Measurements from ENCODE around the gene KRTAP4-6.
"Not testable (repeated sequence)": the region's sequence is repeated elsewhere in the genome, so short reads cannot be mapped to it uniquely, and the experiment has no call there.

Gene KRTAP4-6

GRCh38 chr17:41145261-41145660 lies 4.9 kb upstream of the KRTAP4-6 start:
- FAIRE-seq = no peak

DNA sequence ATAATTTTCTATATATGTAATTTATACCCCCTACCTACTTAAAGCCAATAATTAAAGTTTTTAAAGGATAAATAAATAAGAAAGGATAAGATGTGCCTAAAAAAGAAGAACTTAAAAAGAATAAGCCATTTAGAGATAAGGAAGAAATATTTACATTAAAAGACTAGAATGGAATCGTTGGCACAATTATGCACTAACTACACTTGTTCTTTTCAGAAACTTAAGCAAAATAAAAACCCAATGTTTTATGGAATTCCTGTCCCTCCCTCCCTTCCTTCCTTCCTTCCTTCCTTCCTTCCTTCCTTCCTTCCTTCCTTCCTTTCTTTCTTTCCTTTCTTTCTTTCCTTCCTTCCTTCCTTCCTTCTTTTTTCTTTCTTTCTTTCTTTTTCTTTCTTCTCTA lies 4.5 kb upstream of the KRTAP4-6 start:
- FAIRE-seq = no peak

DNA sequence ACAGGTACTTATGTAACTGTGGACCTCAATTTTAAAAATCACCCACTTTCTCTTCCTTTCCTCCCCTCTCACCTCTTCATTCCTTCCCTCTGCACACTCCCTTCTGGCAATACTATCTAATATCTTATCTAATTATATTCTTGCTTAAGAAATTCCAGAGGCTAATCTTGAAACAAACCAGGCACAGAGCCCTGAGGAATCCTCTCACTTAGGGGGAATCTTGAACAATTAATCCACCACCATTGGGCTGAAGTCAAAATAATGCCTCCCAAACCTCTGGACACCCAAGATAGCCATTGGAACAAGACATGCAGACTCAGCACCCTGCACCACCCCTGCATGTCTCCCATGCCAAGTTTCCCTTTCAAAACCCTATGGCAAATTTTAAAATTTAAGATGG lies 1.0 kb upstream of the KRTAP4-6 start:
- FAIRE-seq = no peak

DNA sequence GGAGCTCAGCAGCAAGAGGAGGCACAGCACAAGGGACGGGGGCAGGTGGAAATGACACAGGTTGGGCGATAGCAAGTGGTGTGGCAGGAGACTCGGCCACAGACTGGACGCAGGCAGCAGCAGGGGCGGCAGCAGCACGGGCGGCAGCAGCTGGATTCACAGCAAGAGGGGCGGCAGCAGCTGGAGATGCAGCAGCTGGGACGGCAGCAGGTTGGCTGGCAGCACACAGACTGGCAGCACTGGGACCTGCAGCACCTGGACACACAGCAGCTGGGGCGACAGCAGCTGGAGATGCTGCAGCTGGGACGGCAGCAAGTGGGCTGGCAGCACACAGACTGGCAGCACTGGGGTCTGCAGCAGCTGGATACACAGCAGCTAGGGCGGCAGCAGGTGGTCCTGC lies 479 bp downstream of the KRTAP4-6 start:
- not testable (repeated sequence) for FAIRE-seq

DNA sequence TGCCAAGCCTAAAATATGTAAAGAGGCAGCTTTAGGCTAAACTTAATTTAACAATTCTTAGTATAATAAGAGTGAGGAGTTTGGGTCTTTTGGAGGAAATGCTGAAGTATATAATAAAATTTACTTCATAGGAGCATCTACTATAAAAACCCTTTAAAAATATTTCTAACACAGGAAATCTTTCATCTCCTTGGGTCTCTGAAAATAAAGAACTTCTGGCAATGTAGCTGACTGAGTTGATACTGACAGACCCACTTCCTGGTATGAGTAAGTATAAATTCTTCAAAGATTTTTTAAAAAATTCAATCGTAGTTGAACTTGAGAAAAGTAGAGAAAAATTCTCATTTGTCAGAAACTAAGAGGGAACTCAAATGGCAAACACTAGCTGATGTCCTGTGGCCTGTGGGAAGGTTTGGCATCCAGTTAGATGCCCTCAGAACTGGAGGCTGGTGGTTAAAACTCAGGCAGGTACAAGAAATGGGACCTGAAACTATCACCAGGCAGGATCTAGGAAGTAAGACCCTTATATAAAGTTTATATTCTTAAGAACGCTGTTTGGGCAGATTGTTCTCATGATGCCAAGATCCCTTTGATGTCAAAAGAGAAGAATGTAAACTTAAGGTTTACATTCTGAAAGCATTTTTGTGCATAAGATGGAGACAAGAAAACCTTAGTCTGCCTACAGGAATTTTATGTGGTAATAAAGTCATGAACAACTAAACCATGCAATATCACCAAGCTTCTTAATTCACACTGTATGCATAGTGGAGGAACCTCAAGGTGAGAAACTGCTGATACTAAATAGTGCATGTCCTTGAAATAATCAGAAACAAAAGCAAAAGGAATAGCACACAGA lies 6.2 kb downstream of the KRTAP4-6 start:
- FAIRE-seq = no peak

DNA sequence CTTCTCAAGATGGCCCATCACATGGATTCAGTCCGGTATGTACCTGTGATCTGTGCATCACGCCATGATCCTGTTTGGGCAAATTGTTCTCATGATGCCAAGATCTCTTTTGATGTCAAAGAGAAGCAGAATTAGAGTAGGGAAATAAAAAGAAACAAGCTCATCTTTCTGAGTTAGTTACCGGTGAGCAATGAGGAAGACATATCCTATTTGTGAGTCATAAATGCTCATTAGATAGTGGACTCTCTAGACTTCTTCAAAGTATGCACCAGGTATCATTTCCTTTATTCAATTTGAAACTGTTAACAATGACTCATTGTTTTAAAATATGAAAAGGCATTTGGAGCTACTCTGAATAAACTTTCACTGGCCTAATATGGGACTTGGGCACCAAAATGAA lies 8.4 kb downstream of the KRTAP4-6 start:
- FAIRE-seq = no peak

GRCh38 chr17:41127371-41127770 lies 13.0 kb downstream of the KRTAP4-6 start:
- no peak for FAIRE-seq

- no peak for FAIRE-seq
Observed at GRCh38 chr17:41126412-41126811, 13.9 kb downstream of the KRTAP4-6 start.

- FAIRE-seq = no peak
Observed at GRCh38 chr17:41125064-41125463, 15.3 kb downstream of the KRTAP4-6 start.

- FAIRE-seq = not testable (repeated sequence)
Observed at GRCh38 chr17:41123991-41124371, 16.4 kb downstream of the KRTAP4-6 start, which contains the start of gene KRTAP4-12. KRTAP4-12 (minus strand) TSS chr17:41124182; CDS start chr17:41124122, 60 bp downstream.

GRCh38 chr17:41123292-41123990 lies 16.9 kb downstream of the KRTAP4-6 start:
- FAIRE-seq = not testable (repeated sequence)

GRCh38 chr17:41121742-41122141 lies 18.6 kb downstream of the KRTAP4-6 start:
- no peak for FAIRE-seq

- FAIRE-seq = peak; percentile 57
Observed at GRCh38 chr17:41119696-41120690, 20.4 kb downstream of the KRTAP4-6 start.

DNA sequence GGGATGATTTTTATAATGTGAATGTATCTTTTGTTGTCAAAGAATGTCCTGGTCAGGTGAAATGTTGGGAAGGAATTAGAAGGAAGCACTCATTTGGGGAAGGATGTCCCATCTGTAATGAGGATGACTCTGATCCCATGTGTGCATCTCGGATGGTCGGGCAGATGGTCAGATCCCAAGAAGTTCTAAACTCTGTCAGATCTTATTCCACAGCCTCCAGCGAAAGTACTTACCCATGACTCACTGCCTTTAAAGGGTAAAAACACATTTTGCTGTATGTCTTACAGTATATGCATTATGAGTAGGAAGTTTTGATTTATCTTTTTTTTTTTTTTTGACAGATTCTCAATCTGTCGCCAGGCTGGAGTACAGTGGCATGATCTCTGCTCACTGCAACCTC lies 21.6 kb downstream of the KRTAP4-6 start:
- FAIRE-seq = no peak

DNA sequence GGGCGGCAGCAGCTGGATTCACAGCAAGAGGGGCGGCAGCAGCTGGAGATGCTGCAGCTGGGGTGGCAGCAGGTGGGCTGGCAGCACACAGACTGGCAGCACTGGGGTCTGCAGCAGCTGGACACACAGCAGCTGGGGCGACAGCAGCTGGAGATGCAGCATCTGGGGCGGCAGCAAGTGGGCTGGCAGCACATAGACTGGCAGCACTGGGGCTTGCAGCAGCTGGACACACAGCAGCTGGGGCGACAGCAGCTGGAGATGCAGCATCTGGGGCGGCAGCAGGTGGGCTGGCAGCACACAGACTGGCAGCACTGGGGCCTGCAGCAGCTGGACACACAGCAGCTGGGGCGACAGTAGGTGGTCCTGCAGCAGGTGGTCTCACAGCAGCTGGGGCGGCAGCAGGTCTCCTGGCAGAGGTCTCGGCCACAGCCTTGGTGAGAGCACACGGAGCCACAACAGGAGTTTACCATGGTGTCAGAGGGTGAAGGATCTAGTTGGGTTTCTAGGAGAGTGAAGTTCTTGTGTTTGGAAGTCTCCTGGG lies 22.4 kb downstream of the KRTAP4-6 start, which contains the start of gene KRTAP4-11:
Gene KRTAP4-11 (minus strand): TSS at position 528 of the 541 bp plus-strand sequence. CDS start 58 bp downstream, at position 470.
- not testable (repeated sequence) for FAIRE-seq

- no peak for FAIRE-seq
Observed at GRCh38 chr17:41116297-41116696, 24.0 kb downstream of the KRTAP4-6 start.

DNA sequence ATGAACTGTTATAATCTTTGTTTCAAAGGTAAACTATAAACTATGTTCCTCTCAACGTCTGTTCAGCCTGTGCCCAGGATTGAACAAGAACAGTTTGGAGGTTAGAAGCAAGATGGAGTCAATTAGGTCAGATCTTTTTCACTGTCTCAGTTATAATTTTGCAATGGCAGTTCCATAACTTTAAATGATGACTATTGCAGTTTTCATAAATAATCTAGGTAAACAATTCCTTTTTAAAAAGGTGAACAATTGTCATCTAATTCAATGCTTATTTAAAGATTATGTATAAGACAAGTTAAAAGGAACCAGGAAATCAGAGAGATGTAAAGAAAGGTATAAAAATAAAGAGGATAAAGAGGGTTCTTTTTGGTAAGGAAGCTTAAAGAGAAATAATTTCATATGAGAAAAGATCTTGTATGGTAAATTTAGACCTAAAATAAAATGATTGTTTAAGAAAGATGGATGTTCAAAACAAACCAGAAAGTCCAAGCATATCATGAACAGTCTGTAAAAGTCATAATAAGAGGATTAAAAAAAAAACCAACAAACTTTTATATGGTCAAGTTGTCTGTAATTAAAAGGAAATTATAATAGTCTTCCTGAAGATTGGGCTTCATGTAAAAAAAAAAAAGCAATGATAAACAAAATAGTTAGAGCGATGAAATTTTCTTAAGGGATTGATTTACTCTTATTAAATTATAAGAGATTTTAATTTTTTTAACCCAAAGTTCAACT lies 29.0 kb downstream of the KRTAP4-6 start:
- no peak for FAIRE-seq

- not testable (repeated sequence) for FAIRE-seq
Observed at GRCh38 chr17:41108728-41109386, 31.5 kb downstream of the KRTAP4-6 start.

DNA sequence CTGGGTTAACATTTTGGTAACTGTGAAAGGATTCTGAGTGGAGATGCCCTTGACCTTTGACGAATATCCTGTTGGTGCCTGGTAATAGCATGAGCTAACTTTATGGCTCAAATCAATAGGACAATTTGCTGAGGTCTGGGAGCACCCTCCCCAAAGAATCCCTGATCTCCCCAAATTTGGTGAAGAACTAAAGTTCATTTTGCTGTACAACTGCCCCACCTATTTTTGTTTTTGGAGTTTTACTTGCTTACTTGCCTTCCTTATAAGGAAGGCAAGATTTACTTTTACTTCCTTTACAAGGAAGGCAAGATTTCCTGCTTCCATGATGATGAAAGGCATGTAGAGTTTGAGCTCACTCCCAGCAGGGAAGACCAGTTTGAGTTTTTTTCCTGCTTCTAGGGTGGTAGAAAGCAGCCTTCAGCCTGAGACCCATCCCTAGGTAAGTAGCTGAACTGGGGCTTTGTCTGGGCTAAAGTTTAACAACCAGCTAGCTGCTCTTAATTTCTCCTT lies 32.3 kb downstream of the KRTAP4-6 start:
- FAIRE-seq = no peak

GRCh38 chr17:41105347-41105746 lies 35.0 kb downstream of the KRTAP4-6 start, which contains the start of gene KRTAP4-9:
KRTAP4-9 (plus strand) TSS chr17:41105389; CDS start chr17:41105389, 0 bp downstream.
- not testable (repeated sequence) for FAIRE-seq
